SK-N-SH (cell line): ENCODE measurements around the gene NOPCHAP1. TPM values are rescaled to one million over a fixed set of nuclear protein-coding genes. Genes with fewer than 3 reads are reported as not detected.

ENCODE experiments used
- CTCF ChIA-PET: fragments of 300-600, 350-600 bp; formaldehyde crosslinking; extraction: SDS; loops from one replicate; lab custom pipeline; 2021; lab: Yijun Ruan, JAX
- POLR2A ChIA-PET: fragments of 350-600 bp; sonication (Branson Sonifier 250); formaldehyde crosslinking; extraction: SDS; loops from one replicate; lab custom pipeline; 2020; ENCODE audit warnings: antibody characterized with exemption, inconsistent platforms; lab: Yijun Ruan, JAX
- DNase-seq: peaks from one replicate; pipeline ENCODE4 v3.0.0; 2012
- H2AFZ ChIP-seq: fragments of 200-600 bp; sonication (generic); 2 replicates; pipeline ENCODE4 v1.8.1; 2016; ENCODE audit warnings: antibody characterized with exemption, mild to moderate bottlenecking, low read depth
- H3F3A ChIP-seq: fragments of 200-600 bp; sonication (generic); replicated peaks from 2 replicates; pipeline ENCODE3; 2016; ENCODE audit warnings: antibody characterized with exemption, mild to moderate bottlenecking; ENCODE audit not compliant: insufficient read depth
- H3K27ac ChIP-seq, 2 experiments: fragments of 200-500 bp in 1 of 2; fragments of 200-600 bp in 1 of 2; sonication (Bioruptor generic) in 1 of 2; sonication (generic), shearing (Covaris generic) in 1 of 2; 2 replicates each; pipeline versions ENCODE4 v1.5.1 to v1.6.1; 2014 to 2016; ENCODE audit warnings: low read depth in 2 of 2, inconsistent platforms in 1 of 2, low read length in 1 of 2, mild to moderate bottlenecking in 1 of 2, mixed read lengths in 1 of 2
- H3K27me3 ChIP-seq: fragments of 200-600 bp; sonication (generic), shearing (Covaris generic); 2 replicates; pipeline ENCODE4 v1.6.1; 2016; ENCODE audit warnings: mixed run types; ENCODE audit not compliant: insufficient read depth
- H3K36me3 ChIP-seq, 2 experiments: fragments of 200-500 bp in 1 of 2; fragments of 200-600 bp in 1 of 2; sonication (Bioruptor generic) in 1 of 2; sonication (generic) in 1 of 2; replicated peaks in 1 of 2; 2 replicates each; pipeline versions ENCODE3 to v1.5.1; 2014 to 2016; ENCODE audit warnings: low read length in 1 of 2, mild to moderate bottlenecking in 1 of 2; ENCODE audit not compliant: insufficient read depth in 2 of 2, control insufficient read depth in 1 of 2
- H3K4me1 ChIP-seq, 2 experiments: fragments of 200-500 bp in 1 of 2; fragments of 200-600 bp in 1 of 2; sonication (Bioruptor generic) in 1 of 2; sonication (generic), shearing (Covaris generic) in 1 of 2; 2 replicates each; pipeline versions ENCODE4 v1.5.1 to v1.6.1; 2014 to 2016; ENCODE audit warnings: low read depth in 1 of 2, low read length in 1 of 2, mixed run types in 1 of 2; ENCODE audit not compliant: insufficient read depth in 2 of 2, control insufficient read depth in 1 of 2
- H3K4me2 ChIP-seq: fragments of 200-600 bp; sonication (generic), shearing (Covaris generic); 2 replicates; pipeline ENCODE4 v1.6.1; 2017; ENCODE audit warnings: mixed run types
- H3K4me3 ChIP-seq, 2 experiments: fragments of 200-500 bp in 1 of 2; fragments of 200-600 bp in 1 of 2; sonication (Bioruptor generic) in 1 of 2; sonication (generic), shearing (Covaris generic) in 1 of 2; 2 replicates each; pipeline versions ENCODE4 v1.5.1 to v1.8.1; 2014 to 2016; ENCODE audit warnings: low read depth in 2 of 2, inconsistent platforms in 1 of 2, low read length in 1 of 2, mild to moderate bottlenecking in 1 of 2, mixed read lengths in 1 of 2, moderate library complexity in 1 of 2
- H3K79me2 ChIP-seq: fragments of 200-600 bp; sonication (generic); 2 replicates; pipeline ENCODE4 v1.8.1; 2017; ENCODE audit warnings: mild to moderate bottlenecking; ENCODE audit not compliant: insufficient read depth
- H3K9ac ChIP-seq: fragments of 200-600 bp; sonication (generic); 2 replicates; pipeline ENCODE4 v1.6.1; 2017; ENCODE audit warnings: mixed run types
- H3K9me2 ChIP-seq: fragments of 200-600 bp; sonication (generic); 2 replicates; pipeline ENCODE4 v1.6.1; 2017; ENCODE audit warnings: mixed run types
- H3K9me3 ChIP-seq: fragments of 200-600 bp; sonication (generic); 2 replicates; pipeline ENCODE4 v1.6.1; 2017; ENCODE audit warnings: mixed run types, mild to moderate bottlenecking, moderate library complexity
- H4K20me1 ChIP-seq: fragments of 200-600 bp; sonication (generic); 2 replicates; pipeline ENCODE4 v1.6.1; 2017; ENCODE audit warnings: mild to moderate bottlenecking, mixed run types; ENCODE audit not compliant: insufficient read depth
- GATA2 ChIP-seq: sonication (generic); formaldehyde crosslinking; IDR thresholded peaks from 2 replicates; pipeline ENCODE4 v1.5.0; 2020; ENCODE audit warnings: mild to moderate bottlenecking, missing genetic modification reagents
- MAX ChIP-seq: IDR thresholded peaks from 2 replicates; pipeline ENCODE4 v1.4.0; 2012; ENCODE audit warnings: low read depth
- RFX5 ChIP-seq: IDR thresholded peaks from 2 replicates; pipeline ENCODE4 v1.6.1; 2012; ENCODE audit warnings: mild to moderate bottlenecking, improper control_type of control experiment, low read length
- RXRA ChIP-seq: IDR thresholded peaks from 2 replicates; pipeline ENCODE4 v1.4.0; 2012; ENCODE audit warnings: low read depth, mild to moderate bottlenecking, borderline replicate concordance
- SMC3 ChIP-seq: IDR thresholded peaks from 2 replicates; pipeline ENCODE4 v1.6.1; 2012; ENCODE audit warnings: low read depth, low read length, improper control_type of control experiment
- TAF1 ChIP-seq: IDR thresholded peaks from 2 replicates; pipeline ENCODE4 v1.6.1; 2012; ENCODE audit warnings: low read depth, mild to moderate bottlenecking, low read length, moderate library complexity, borderline replicate concordance
- WGBS: methylation state at CpG from one replicate; pipeline ENCODE4 v1.1.6; 2017; ENCODE audit warnings: low lambda C conversion rate; 5-methylcytosine and 5-hydroxymethylcytosine counted together
- polyA plus RNA-seq, 3 experiments: library from polyadenylated mRNA; depleted of rRNA; stranded (reverse); fragments of >200 nt; gene quantifications; 2 replicates each; pipeline ENCODE4 v1.2.3, GENCODE V29; 2012
- TF ChIP-seq, protein P1 (sequence below): fragments of 150-350 bp; IDR thresholded peaks from 2 replicates; pipeline ENCODE4 v1.6.1; 2016; ENCODE audit warnings: mild to moderate bottlenecking, low read depth, low read length
- TF ChIP-seq, protein P2 (sequence below): IDR thresholded peaks from 2 replicates; pipeline ENCODE4 v1.6.1; 2012; ENCODE audit warnings: mild to moderate bottlenecking, low read depth, low read length, moderate library complexity
- TF ChIP-seq, protein P3 (sequence below): fragments of 200-600 bp; sonication (generic); IDR thresholded peaks from 2 replicates; pipeline ENCODE4 v1.6.1; 2017; ENCODE audit warnings: antibody characterized with exemption, mild to moderate bottlenecking, moderate library complexity

Gene NOPCHAP1
- polyA plus RNA-seq, 1 of the 3 experiments (the other 2 are of a cell fraction) = 17.3 TPM

DNA sequence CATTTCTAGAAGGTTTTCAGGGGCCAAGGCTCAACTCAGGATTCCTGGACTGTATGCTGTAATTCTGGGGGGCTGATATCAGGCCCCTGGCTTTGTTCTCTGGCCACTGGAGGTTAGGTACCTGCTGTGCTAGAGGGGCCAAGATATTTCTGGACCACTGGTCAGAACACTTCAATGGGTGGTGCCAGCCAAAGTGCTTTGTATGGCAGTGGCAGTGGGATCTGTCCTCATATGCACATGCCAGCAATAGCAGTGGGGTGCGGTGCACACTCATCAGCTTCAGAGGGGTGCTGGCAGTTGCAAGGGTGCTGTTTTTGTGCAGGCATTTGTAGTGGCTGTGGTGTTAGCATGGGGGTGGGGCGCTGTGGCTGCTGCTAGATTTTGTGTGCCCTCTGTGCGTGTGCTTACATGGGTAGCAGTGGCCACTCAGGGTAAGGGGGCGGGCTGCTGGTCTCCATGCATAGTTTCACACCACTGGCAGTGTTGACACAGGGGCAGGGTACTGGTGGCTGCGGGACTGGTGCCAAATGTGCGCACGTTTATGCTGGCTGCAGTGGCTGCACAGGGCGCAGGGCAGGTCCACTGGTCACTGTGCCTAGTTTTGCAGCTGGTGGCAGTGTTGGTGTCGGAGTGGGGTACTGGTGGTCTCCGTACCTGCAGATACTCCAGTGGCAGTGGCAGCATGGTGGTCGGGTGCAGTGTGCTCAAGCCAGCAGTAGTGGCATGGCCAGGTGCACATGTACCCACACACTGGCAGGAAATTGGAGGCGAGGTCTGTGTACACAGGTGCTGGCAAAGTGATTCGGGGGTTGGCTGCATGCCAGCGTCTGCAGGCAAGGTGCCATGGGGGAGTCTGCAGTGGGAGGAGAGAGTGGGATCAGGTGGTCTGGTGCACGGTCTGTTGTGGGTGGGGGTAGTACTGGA, 12.6 kb downstream of the NOPCHAP1 start:
- peaks cover 0 to 2% of the 10 kb centered on the region in 2 experiments; a peak in 1 of 4 replicates for H3K4me1 ChIP-seq
- H4K20me1 ChIP-seq = no peaks in the 10 kb centered on the region
- POLR2A ChIA-PET = no interaction called here
- H3K4me2 ChIP-seq = no peak overlapping the region
- 82% methylated on average over 7 of the region's 15 CpGs for WGBS
- no peaks in the 10 kb centered on the region for H3K27me3 ChIP-seq
- no peaks in the 10 kb centered on the region for H3K79me2 ChIP-seq
- H3K4me3 ChIP-seq = no peak overlapping the region
- TF ChIP-seq RXRA (no peak), TAF1 (no peak), SMC3 (no peak), MAX (no peak), GATA2 (CRISPR knock-in tag) (no peak), RFX5 (no peak)
- TF ChIP-seq, protein P1, sequence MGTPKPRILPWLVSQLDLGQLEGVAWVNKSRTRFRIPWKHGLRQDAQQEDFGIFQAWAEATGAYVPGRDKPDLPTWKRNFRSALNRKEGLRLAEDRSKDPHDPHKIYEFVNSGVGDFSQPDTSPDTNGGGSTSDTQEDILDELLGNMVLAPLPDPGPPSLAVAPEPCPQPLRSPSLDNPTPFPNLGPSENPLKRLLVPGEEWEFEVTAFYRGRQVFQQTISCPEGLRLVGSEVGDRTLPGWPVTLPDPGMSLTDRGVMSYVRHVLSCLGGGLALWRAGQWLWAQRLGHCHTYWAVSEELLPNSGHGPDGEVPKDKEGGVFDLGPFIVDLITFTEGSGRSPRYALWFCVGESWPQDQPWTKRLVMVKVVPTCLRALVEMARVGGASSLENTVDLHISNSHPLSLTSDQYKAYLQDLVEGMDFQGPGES = no peak
- TF ChIP-seq, protein P2, sequence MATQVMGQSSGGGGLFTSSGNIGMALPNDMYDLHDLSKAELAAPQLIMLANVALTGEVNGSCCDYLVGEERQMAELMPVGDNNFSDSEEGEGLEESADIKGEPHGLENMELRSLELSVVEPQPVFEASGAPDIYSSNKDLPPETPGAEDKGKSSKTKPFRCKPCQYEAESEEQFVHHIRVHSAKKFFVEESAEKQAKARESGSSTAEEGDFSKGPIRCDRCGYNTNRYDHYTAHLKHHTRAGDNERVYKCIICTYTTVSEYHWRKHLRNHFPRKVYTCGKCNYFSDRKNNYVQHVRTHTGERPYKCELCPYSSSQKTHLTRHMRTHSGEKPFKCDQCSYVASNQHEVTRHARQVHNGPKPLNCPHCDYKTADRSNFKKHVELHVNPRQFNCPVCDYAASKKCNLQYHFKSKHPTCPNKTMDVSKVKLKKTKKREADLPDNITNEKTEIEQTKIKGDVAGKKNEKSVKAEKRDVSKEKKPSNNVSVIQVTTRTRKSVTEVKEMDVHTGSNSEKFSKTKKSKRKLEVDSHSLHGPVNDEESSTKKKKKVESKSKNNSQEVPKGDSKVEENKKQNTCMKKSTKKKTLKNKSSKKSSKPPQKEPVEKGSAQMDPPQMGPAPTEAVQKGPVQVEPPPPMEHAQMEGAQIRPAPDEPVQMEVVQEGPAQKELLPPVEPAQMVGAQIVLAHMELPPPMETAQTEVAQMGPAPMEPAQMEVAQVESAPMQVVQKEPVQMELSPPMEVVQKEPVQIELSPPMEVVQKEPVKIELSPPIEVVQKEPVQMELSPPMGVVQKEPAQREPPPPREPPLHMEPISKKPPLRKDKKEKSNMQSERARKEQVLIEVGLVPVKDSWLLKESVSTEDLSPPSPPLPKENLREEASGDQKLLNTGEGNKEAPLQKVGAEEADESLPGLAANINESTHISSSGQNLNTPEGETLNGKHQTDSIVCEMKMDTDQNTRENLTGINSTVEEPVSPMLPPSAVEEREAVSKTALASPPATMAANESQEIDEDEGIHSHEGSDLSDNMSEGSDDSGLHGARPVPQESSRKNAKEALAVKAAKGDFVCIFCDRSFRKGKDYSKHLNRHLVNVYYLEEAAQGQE = no peak
- TF ChIP-seq, protein P3, sequence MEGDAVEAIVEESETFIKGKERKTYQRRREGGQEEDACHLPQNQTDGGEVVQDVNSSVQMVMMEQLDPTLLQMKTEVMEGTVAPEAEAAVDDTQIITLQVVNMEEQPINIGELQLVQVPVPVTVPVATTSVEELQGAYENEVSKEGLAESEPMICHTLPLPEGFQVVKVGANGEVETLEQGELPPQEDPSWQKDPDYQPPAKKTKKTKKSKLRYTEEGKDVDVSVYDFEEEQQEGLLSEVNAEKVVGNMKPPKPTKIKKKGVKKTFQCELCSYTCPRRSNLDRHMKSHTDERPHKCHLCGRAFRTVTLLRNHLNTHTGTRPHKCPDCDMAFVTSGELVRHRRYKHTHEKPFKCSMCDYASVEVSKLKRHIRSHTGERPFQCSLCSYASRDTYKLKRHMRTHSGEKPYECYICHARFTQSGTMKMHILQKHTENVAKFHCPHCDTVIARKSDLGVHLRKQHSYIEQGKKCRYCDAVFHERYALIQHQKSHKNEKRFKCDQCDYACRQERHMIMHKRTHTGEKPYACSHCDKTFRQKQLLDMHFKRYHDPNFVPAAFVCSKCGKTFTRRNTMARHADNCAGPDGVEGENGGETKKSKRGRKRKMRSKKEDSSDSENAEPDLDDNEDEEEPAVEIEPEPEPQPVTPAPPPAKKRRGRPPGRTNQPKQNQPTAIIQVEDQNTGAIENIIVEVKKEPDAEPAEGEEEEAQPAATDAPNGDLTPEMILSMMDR = no peak
- TF ChIP-seq, all 33 proteins: peak for 0
- CTCF ChIA-PET = no interaction called here
- H3F3A ChIP-seq = no peaks in the 10 kb centered on the region
- H3K9ac ChIP-seq = no peak overlapping the region
- H2AFZ ChIP-seq = no peak overlapping the region
- no peaks in the 10 kb centered on the region for H3K9me3 ChIP-seq
- H3K36me3 ChIP-seq = peaks cover 57 to 82% of the 10 kb centered on the region in 2 experiments
- H3K9me2 ChIP-seq = no peaks in the 10 kb centered on the region
- no peak for DNase-seq
- no peak overlapping the region for H3K27ac ChIP-seq
